ENCODE measurements around the gene DTX2. TPM values are rescaled to one million over a fixed set of nuclear protein-coding genes. Genes with fewer than 3 reads are reported as not detected.

The DTX2 gene
- polyA plus RNA-seq, 1 donor (not counting 4 experiments of a cell fraction or from before 2014, with no cell fraction given) = 15.1 TPM

- DNase-seq (ENCODE audit: low read depth, low spot score) = no peak
Observed at GRCh38 chr7:76513817-76514799, 52.6 kb downstream of the DTX2 start.

GRCh38 chr7:76514926-76515771, 53.6 kb downstream of the DTX2 start:
- H3K9me3 ChIP-seq (ENCODE audit: control insufficient read depth, low read depth, low read length) = no peaks in the 10 kb centered on the region
- H3K9me1 ChIP-seq (ENCODE audit: control insufficient read depth, extremely low read depth, insufficient read depth, low read length) = no peaks in the 10 kb centered on the region
- H3K4me2 ChIP-seq (ENCODE audit: control insufficient read depth, extremely low read depth, insufficient read depth, low read depth, low read length) = no peak overlapping the region
- H4K20me1 ChIP-seq (ENCODE audit: control insufficient read depth, extremely low read depth, insufficient read depth, low read length) = no peaks in the 10 kb centered on the region
- TF ChIP-seq CTCF (optimal IDR thresholded peaks at IDR 0.05 in 1 of 3, IDR thresholded peaks at IDR 0.05 in 1 of 3, conservative IDR thresholded peaks at IDR 0.05 in 1 of 3; ENCODE audit: extremely low read depth in 1 of 3, insufficient read depth in 2 of 3, low read length in 3 of 3) = no peak
- TF ChIP-seq EZH2 (IDR thresholded peaks at IDR 0.05; ENCODE audit: low read length) = no peak
- no peak overlapping the region for H3K27ac ChIP-seq (ENCODE audit: control insufficient read depth, insufficient read depth, low read length)
- no peaks in the 10 kb centered on the region for H3K79me2 ChIP-seq (ENCODE audit: control insufficient read depth, insufficient read depth, low read length)
- H3K9ac ChIP-seq (ENCODE audit: control insufficient read depth, extremely low read depth, insufficient read depth, low read length) = no peak overlapping the region
- H3K27me3 ChIP-seq (ENCODE audit: control insufficient read depth, extremely low read depth, insufficient read depth, low read length) = no peaks in the 10 kb centered on the region
- no peak overlapping the region for H3K4me3 ChIP-seq (ENCODE audit: control insufficient read depth in 2 of 3, extremely low read depth in 1 of 3, insufficient read depth in 2 of 3, low read depth in 1 of 3, low read length in 3 of 3)
- H3K36me3 ChIP-seq (ENCODE audit: control insufficient read depth in 2 of 2, extremely low read depth in 1 of 2, insufficient read depth in 2 of 2, low read length in 2 of 2) = peaks cover 0 to 3% of the 10 kb centered on the region in 2 experiments
- H2AFZ ChIP-seq (ENCODE audit: control insufficient read depth, low read length) = no peak overlapping the region
- FAIRE-seq (no peak), DNase-seq (ENCODE audit: low read depth, low spot score) (no peak)
- peaks cover 6% of the 10 kb centered on the region for H3K4me1 ChIP-seq (ENCODE audit: control insufficient read depth, extremely low read depth, insufficient read depth, low read length)
- dilution Hi-C loops (cut with MboI; ENCODE audit: extremely low pct_ligation_motif_present, low sequenced_read_pairs) = no loop called here

More at GRCh38 chr7:76513817-76514799, 52.6 kb downstream of the DTX2 start:
- Histone ChIP-seq H3K27ac (ENCODE audit: control insufficient read depth, insufficient read depth, low read length) (no peak overlapping the region), H3K27me3 (ENCODE audit: control insufficient read depth, extremely low read depth, insufficient read depth, low read length) (no peaks in the 10 kb centered on the region), H3K79me2 (ENCODE audit: control insufficient read depth, insufficient read depth, low read length) (no peaks in the 10 kb centered on the region), H4K20me1 (ENCODE audit: control insufficient read depth, extremely low read depth, insufficient read depth, low read length) (no peaks in the 10 kb centered on the region), H3K4me1 (ENCODE audit: control insufficient read depth, extremely low read depth, insufficient read depth, low read length) (peaks cover 10% of the 10 kb centered on the region), H3K9me3 (ENCODE audit: control insufficient read depth, low read depth, low read length) (no peaks in the 10 kb centered on the region), H3K9me1 (ENCODE audit: control insufficient read depth, extremely low read depth, insufficient read depth, low read length) (no peaks in the 10 kb centered on the region), H3K4me2 (ENCODE audit: control insufficient read depth, extremely low read depth, insufficient read depth, low read depth, low read length) (no peak overlapping the region), H3K9ac (ENCODE audit: control insufficient read depth, extremely low read depth, insufficient read depth, low read length) (no peak overlapping the region), H3K4me3 (ENCODE audit: control insufficient read depth in 2 of 3, extremely low read depth in 1 of 3, insufficient read depth in 2 of 3, low read depth in 1 of 3, low read length in 3 of 3) (no peak overlapping the region), H2AFZ (ENCODE audit: control insufficient read depth, low read length) (no peak overlapping the region), H3K36me3 (ENCODE audit: control insufficient read depth in 2 of 2, extremely low read depth in 1 of 2, insufficient read depth in 2 of 2, low read length in 2 of 2) (peaks cover 0 to 3% of the 10 kb centered on the region in 2 experiments)
- dilution Hi-C loops (cut with MboI; ENCODE audit: extremely low pct_ligation_motif_present, low sequenced_read_pairs) = no loop called here
- TF ChIP-seq EZH2 (IDR thresholded peaks at IDR 0.05; ENCODE audit: low read length) (no peak), CTCF (optimal IDR thresholded peaks at IDR 0.05 in 1 of 3, IDR thresholded peaks at IDR 0.05 in 1 of 3, conservative IDR thresholded peaks at IDR 0.05 in 1 of 3; ENCODE audit: extremely low read depth in 1 of 3, insufficient read depth in 2 of 3, low read length in 3 of 3) (no peak)
- FAIRE-seq = no peak
